K562 (cell line): ENCODE measurements around the gene HSF2BP. TPM values are rescaled to one million over a fixed set of nuclear protein-coding genes. Genes with fewer than 3 reads are reported as not detected.

ENCODE experiments used
- ATAC-seq: fragments of 200-7000 bp; cut with Tn5 transposase; 3 replicates; pipeline ENCODE4 v1.9.1; 2020; ENCODE audit warnings: moderate library complexity
- BruUV-seq: library from RNA; stranded (reverse); fragments of 400-500 nt; replicated peaks from 2 replicates; lab custom pipeline; 2021; lab: Mats Ljungman, UMichigan
- CTCF ChIA-PET: fragments of 300-600 bp; formaldehyde crosslinking; extraction: SDS; loops from one replicate; lab custom pipeline; 2021; ENCODE audit warnings: low intra/inter-chr PET ratio; lab: Yijun Ruan, JAX
- POLR2A ChIA-PET: fragments of 300-600, 350-650 bp; sonication (Branson Sonifier 250); formaldehyde crosslinking; extraction: SDS; loops from one replicate; lab custom pipeline; 2021; ENCODE audit warnings: antibody characterized with exemption, inconsistent platforms; lab: Yijun Ruan, JAX
- DNase-seq, 4 experiments: peaks; one replicate each; pipeline versions ENCODE4 v3.0.0 to v3.0.0-alpha.2; 2011 to 2018; ENCODE audit warnings: low spot score in 3 of 4, mixed read lengths in 3 of 4; ENCODE audit errors: extremely low read depth in 1 of 4
- FAIRE-seq: peaks from 2 replicates; lab custom pipeline; 2011; peaks lifted over from hg19 to GRCh38; lab: Jason Lieb, UNC
- H2AFZ ChIP-seq: 2 replicates; pipeline ENCODE4 v1.6.0; 2011; ENCODE audit warnings: low read depth, low read length, control low read depth, inconsistent platforms
- H3K27ac ChIP-seq: fragments of 200-600 bp; 3 replicates; pipeline ENCODE4 v1.8.0; 2011; ENCODE audit warnings: low read depth, mild to moderate bottlenecking, control low read depth, inconsistent platforms, low read length, moderate library complexity, mixed read lengths; ENCODE audit errors: extremely low read depth
- H3K27me3 ChIP-seq, 2 experiments: fragments of 300-600 bp in 1 of 2; 2 replicates in 1 of 2; 3 replicates in 1 of 2; pipeline versions ENCODE4 v1.6.0 to v1.8.0; 2011; ENCODE audit warnings: inconsistent platforms in 2 of 2, low read length in 2 of 2, mild to moderate bottlenecking in 1 of 2, mixed read lengths in 1 of 2, moderate library complexity in 1 of 2; ENCODE audit not compliant: control insufficient read depth in 2 of 2, insufficient read depth in 2 of 2
- H3K36me3 ChIP-seq: fragments of 300-600 bp; 3 replicates; pipeline ENCODE4 v1.8.0; 2011; ENCODE audit warnings: mild to moderate bottlenecking, low read length, inconsistent platforms; ENCODE audit not compliant: control insufficient read depth, insufficient read depth
- H3K4me1 ChIP-seq, 2 experiments: fragments of 200-600 bp in 1 of 2; replicated peaks in 1 of 2; 2 replicates in 1 of 2; 3 replicates in 1 of 2; pipeline versions ENCODE4 v1.5.1 to v1.8.0; 2011; ENCODE audit warnings: inconsistent platforms in 2 of 2, low read length in 2 of 2, mild to moderate bottlenecking in 1 of 2, mixed read lengths in 1 of 2, moderate library complexity in 1 of 2; ENCODE audit not compliant: control insufficient read depth in 2 of 2, insufficient read depth in 2 of 2
- H3K4me2 ChIP-seq: 2 replicates; pipeline ENCODE4 v1.6.1; 2011; ENCODE audit warnings: low read length, control low read depth, inconsistent platforms, mixed read lengths; ENCODE audit not compliant: insufficient read depth
- H3K4me3 ChIP-seq: fragments of 200-600 bp; sonication (generic), shearing (Covaris generic); 2 replicates; pipeline ENCODE4 v1.5.1; 2016; ENCODE audit warnings: control low read depth, inconsistent platforms
- H3K79me2 ChIP-seq: fragments of 200-600 bp; 3 replicates; pipeline ENCODE4 v1.8.0; 2011; ENCODE audit warnings: low read length, inconsistent platforms; ENCODE audit not compliant: control insufficient read depth, insufficient read depth
- H3K9ac ChIP-seq, 2 experiments: 2 replicates each; pipeline versions ENCODE4 v1.6.0 to v1.6.1; 2011; ENCODE audit warnings: low read depth in 2 of 2, low read length in 2 of 2, control low read depth in 1 of 2, inconsistent platforms in 1 of 2, mild to moderate bottlenecking in 1 of 2, mixed read lengths in 1 of 2; ENCODE audit not compliant: insufficient read depth in 1 of 2
- H3K9me1 ChIP-seq: one replicate; pipeline ENCODE4 v1.6.0; 2011; ENCODE audit warnings: inconsistent platforms, mild to moderate bottlenecking, low read length, moderate library complexity; ENCODE audit not compliant: control insufficient read depth, insufficient read depth
- H3K9me3 ChIP-seq: replicated peaks from 2 replicates; pipeline ENCODE4 v1.5.1; 2011; ENCODE audit warnings: low read depth, low read length, inconsistent platforms; ENCODE audit not compliant: control insufficient read depth, insufficient read depth
- H4K20me1 ChIP-seq: replicated peaks from 2 replicates; pipeline ENCODE4 v1.6.1; 2011; ENCODE audit warnings: low read length, inconsistent platforms, mixed read lengths; ENCODE audit not compliant: control insufficient read depth, insufficient read depth
- CHD4 ChIP-seq: fragments of 200-600 bp; sonication (generic); IDR thresholded peaks from 3 replicates; pipeline ENCODE4 v1.6.1; 2012; ENCODE audit warnings: low read depth, mild to moderate bottlenecking, mixed read lengths, low read length, inconsistent platforms; ENCODE audit not compliant: insufficient read depth, insufficient replicate concordance, poor library complexity, severe bottlenecking
- EHMT2 ChIP-seq: fragments of 450-650 bp; IDR thresholded peaks from 2 replicates; pipeline ENCODE4 v1.6.1; 2018; ENCODE audit warnings: antibody characterized with exemption
- GABPB2 ChIP-seq: fragments of 250-450 bp; sonication (Bioruptor Pico); conservative IDR thresholded peaks from 2 replicates; pipeline ENCODE4 v1.5.1; 2021; ENCODE audit warnings: mild to moderate bottlenecking
- GATA2 ChIP-seq: sonication (generic); formaldehyde crosslinking; IDR thresholded peaks from 2 replicates; pipeline ENCODE4 v1.4.0; 2020; ENCODE audit warnings: mild to moderate bottlenecking, missing genetic modification reagents
- HNRNPUL1 ChIP-seq: fragments of 200-400 bp; formaldehyde crosslinking; IDR thresholded peaks from 2 replicates; pipeline ENCODE4 v1.6.1; 2017; ENCODE audit warnings: low read length
- POLR2AphosphoS5 ChIP-seq: IDR thresholded peaks from 2 replicates; pipeline ENCODE4 v1.6.1; 2011; ENCODE audit warnings: mild to moderate bottlenecking, low read depth, low read length, moderate library complexity; ENCODE audit not compliant: control insufficient read depth, insufficient read depth
- POLR2G ChIP-seq: fragments of 200-400 bp; formaldehyde crosslinking; IDR thresholded peaks from 2 replicates; pipeline ENCODE4 v1.6.1; 2017; ENCODE audit warnings: low read depth, mild to moderate bottlenecking, antibody characterized with exemption, low read length, moderate library complexity
- ZNF239 ChIP-seq: fragments of 250-450 bp; sonication (Bioruptor Pico); IDR thresholded peaks from 2 replicates; pipeline ENCODE4 v1.4.0; 2020; ENCODE audit warnings: mild to moderate bottlenecking
- ZNF699 ChIP-seq: fragments of 250-450 bp; sonication (Bioruptor Pico); IDR thresholded peaks from 2 replicates; pipeline ENCODE4 v1.8.0; 2021; ENCODE audit warnings: mild to moderate bottlenecking, moderate library complexity; ENCODE audit not compliant: insufficient replicate concordance
- WGBS: fragments of 100-300 bp; shearing (Covaris generic); methylation state at CpG from one replicate; pipeline ENCODE4 v1.1.6; 2016; ENCODE audit warnings: low coverage, mixed read lengths; ENCODE audit not compliant: insufficient coverage; ENCODE audit errors: missing lambda C conversion rate; 5-methylcytosine and 5-hydroxymethylcytosine counted together
- in situ Hi-C: fragments of 300-500 bp; cut with MboI; formaldehyde crosslinking; loops from 4 replicates; pipeline ENCODE4 v1.15.0; 2018; ENCODE audit warnings: inconsistent platforms, mixed read lengths
- intact Hi-C: fragments of 100-400 bp; cut with micrococcal nuclease; formaldehyde crosslinking; loops from 2 replicates; pipeline ENCODE4 v1.14.2; 2022
- polyA plus RNA-seq, 8 experiments: library from polyadenylated mRNA; depleted of rRNA in 4 of 8; stranded (reverse) in 5 of 8; unstranded in 3 of 8; fragments of >200 nt; fragmentation: Nextera tagmentation in 2 of 8; fragmentation: Illumina TruSeq in 1 of 8; extraction: Ambion mirVana in 2 of 8; extraction: Trizol in 1 of 8; gene quantifications; 2 replicates each; pipeline versions ENCODE4 v1.2.1 to v1.2.3, GENCODE V29; 2011 to 2014; ENCODE audit warnings: inconsistent platforms in 1 of 8, missing spikeins in 1 of 8
- total RNA-seq, 7 experiments: library from RNA; depleted of rRNA in 6 of 7; stranded (reverse); fragments of >200 nt in 6 of 7; fragmentation: Illumina TruSeq in 2 of 7; extraction: Trizol in 2 of 7; gene quantifications; 2 replicates each; pipeline versions ENCODE4 v1.2.1 to v1.2.3, GENCODE V29; 2011 to 2021; ENCODE audit warnings: low replicate concordance in 1 of 7
- TF ChIP-seq, protein P1 (sequence below): fragments of 250-450 bp; sonication (Bioruptor Pico); IDR thresholded peaks from 2 replicates; pipeline ENCODE4 v1.9.0; 2021; ENCODE audit warnings: mild to moderate bottlenecking

HSF2BP gene
- total and polyA plus RNA-seq, 9 of the 15 experiments (the other 6 are each of a cell fraction or from before 2014, with no cell fraction given) = 0.04 to 0.57 (median 0.20) TPM; not detected in 2

DNA sequence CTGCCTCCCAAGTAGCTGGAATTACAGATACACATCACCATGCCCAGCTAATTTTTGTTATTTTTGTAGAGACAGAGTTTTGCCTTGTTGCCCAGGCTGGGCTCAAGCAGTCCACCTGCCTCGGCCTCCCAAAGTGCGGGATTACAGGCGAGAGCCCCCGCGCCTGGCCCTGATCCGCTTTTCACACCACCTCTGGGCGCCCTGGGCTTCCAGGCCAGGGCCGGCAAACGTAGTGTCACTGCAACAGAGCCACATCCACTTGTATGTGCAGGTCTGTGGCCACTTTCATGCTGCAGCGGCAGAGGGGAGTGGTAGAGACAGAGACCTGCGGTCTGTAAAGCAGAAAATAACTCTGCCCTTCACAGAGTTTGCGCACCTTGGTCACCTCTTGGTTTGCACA, 29.6 kb upstream of the HSF2BP start:
- ChIA-PET POLR2A (interaction anchor here (0.8 kb wide), 1 partner anchor 10 kb away, joined by 5 read pairs; no protein-coding TSS in a partner anchor), CTCF (no interaction called here)
- Histone ChIP-seq H3K36me3 (peaks cover 97% of the 10 kb centered on the region), H3K27ac (no peak overlapping the region), H3K9me1 (peaks cover 3% of the 10 kb centered on the region), H2AFZ (no peak overlapping the region), H3K9me3 (no peaks in the 10 kb centered on the region), H4K20me1 (no peaks in the 10 kb centered on the region), H3K4me3 (no peak overlapping the region), H3K27me3 (no peaks in the 10 kb centered on the region), H3K79me2 (no peaks in the 10 kb centered on the region), H3K9ac (no peak overlapping the region), H3K4me1 (peaks cover 0 to 16% of the 10 kb centered on the region in 2 experiments; a peak in 1 of 5 replicates), H3K4me2 (no peak overlapping the region)
- TF ChIP-seq GABPB2 (CRISPR knock-in tag) (no peak), CHD4 (no peak)
- FAIRE-seq = no peak
- no peak for DNase-seq
- in situ Hi-C loops = no loop called here
- intact Hi-C loops = no loop called here
- 98% methylated on average over 12 of the region's 12 CpGs for WGBS
- no TSS peak for BruUV-seq
- ATAC-seq = no peak

DNA sequence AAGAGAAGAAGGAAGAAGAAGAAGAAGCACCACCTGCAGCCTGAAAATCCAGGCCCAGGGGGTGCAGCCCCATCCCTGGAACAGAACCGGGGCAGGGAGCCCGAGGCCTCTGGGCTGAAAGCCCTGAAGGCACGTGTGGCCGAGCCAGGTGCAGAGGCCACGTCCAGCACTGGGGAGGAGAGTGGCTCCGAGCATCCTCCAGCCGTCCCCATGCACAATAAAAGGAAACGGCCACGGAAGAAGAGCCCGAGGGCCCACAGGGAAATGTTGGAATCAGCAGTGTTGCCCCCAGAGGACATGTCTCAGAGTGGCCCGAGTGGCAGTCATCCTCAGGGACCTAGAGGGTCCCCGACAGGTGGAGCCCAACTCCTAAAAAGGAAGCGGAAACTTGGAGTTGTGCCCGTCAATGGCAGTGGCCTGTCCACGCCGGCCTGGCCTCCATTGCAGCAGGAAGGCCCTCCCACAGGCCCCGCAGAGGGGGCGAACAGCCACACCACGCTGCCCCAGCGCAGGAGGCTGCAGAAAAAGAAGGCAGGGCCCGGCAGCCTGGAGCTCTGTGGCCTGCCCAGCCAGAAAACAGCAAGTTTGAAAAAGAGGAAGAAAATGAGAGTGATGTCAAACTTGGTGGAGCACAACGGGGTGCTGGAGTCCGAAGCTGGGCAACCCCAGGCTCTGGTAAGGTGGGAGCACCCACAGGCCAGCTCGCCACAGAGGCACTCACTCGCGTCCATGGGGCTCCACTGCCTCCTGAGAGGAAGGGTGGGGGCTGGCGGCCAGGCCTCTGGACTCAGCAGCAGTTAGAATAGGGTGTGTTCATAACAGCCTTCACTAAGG, 28.5 kb upstream of the HSF2BP start:
- BruUV-seq = no TSS peak
- WGBS = 95% methylated on average over 27 of the region's 27 CpGs
- H3K9ac ChIP-seq = no peak overlapping the region

More for the DNA sequence above, 28.5 kb upstream of the HSF2BP start:
- H3K4me3 ChIP-seq = no peak overlapping the region
- intact Hi-C loops (no loop called here), in situ Hi-C loops (no loop called here)
- FAIRE-seq = no peak
- no peak for ATAC-seq
- H3K4me2 ChIP-seq = no peak overlapping the region
- POLR2A ChIA-PET = interaction anchor here (1.0 to 1.9 kb wide), 3 partner anchors 10 to 81 kb away, joined by 3 to 4 read pairs (median 4); no protein-coding TSS in a partner anchor
- no peaks in the 10 kb centered on the region for H4K20me1 ChIP-seq
- DNase-seq = no peak
- H3K27ac ChIP-seq = no peak overlapping the region
- CTCF ChIA-PET = no interaction called here
- peaks cover 96% of the 10 kb centered on the region for H3K36me3 ChIP-seq
- no peaks in the 10 kb centered on the region for H3K79me2 ChIP-seq
- H2AFZ ChIP-seq = no peak overlapping the region
- no peaks in the 10 kb centered on the region for H3K27me3 ChIP-seq
- no peak for TF ChIP-seq GATA2 (CRISPR knock-in tag)
- no peak for TF ChIP-seq ZNF699 (CRISPR knock-in tag)
- TF ChIP-seq HNRNPUL1 = no peak
- no peak for TF ChIP-seq EHMT2
- TF ChIP-seq, protein P1, sequence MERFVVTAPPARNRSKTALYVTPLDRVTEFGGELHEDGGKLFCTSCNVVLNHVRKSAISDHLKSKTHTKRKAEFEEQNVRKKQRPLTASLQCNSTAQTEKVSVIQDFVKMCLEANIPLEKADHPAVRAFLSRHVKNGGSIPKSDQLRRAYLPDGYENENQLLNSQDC (CRISPR knock-in tag) = no peak
- no peak for TF ChIP-seq ZNF239 (CRISPR knock-in tag)
- TF ChIP-seq POLR2G = peak; percentile 46; the same call in 1 of the 2 replicates
- TF ChIP-seq POLR2AphosphoS5 = 0 out of 2 replicates have a peak, but pooled peaks have one; percentile 2
- H3K9me1 ChIP-seq = peaks cover 3% of the 10 kb centered on the region
- peaks cover 0 to 16% of the 10 kb centered on the region in 2 experiments; a peak in 1 of 5 replicates for H3K4me1 ChIP-seq
- H3K9me3 ChIP-seq = no peaks in the 10 kb centered on the region
